PFSK-1 (cell line): Measurements from ENCODE around the gene SNX9.

Experiments used
- FOXP2 ChIP-seq: optimal IDR thresholded peaks from 2 replicates; pipeline ENCODE3; 2011; ENCODE audit warnings: borderline replicate concordance, control low read depth, inconsistent platforms; ENCODE audit not compliant: insufficient read depth; ENCODE audit errors: extremely low read length, extremely low read depth
- POLR2AphosphoS5 ChIP-seq: IDR thresholded peaks from 2 replicates; pipeline ENCODE4 v1.6.1; 2012; ENCODE audit warnings: low read depth, mild to moderate bottlenecking, control low read depth, low read length, moderate library complexity
- SIN3A ChIP-seq: IDR thresholded peaks from 2 replicates; pipeline ENCODE4 v1.6.1; 2012; ENCODE audit warnings: mild to moderate bottlenecking, low read length, moderate library complexity, borderline replicate concordance; ENCODE audit not compliant: insufficient read depth
- TF ChIP-seq, protein P1 (sequence below), 2 experiments: IDR thresholded peaks; 2 replicates each; pipeline versions ENCODE4 v1.6.1 to v1.8.0; 2011 to 2012; ENCODE audit warnings: low read depth in 2 of 2, low read length in 2 of 2, control low read depth in 1 of 2, inconsistent platforms in 1 of 2, mild to moderate bottlenecking in 1 of 2, moderate library complexity in 1 of 2; ENCODE audit not compliant: insufficient read depth in 1 of 2

- TF ChIP-seq FOXP2 (no peak), SIN3A (no peak), POLR2AphosphoS5 (no peak)
- TF ChIP-seq, protein P1, sequence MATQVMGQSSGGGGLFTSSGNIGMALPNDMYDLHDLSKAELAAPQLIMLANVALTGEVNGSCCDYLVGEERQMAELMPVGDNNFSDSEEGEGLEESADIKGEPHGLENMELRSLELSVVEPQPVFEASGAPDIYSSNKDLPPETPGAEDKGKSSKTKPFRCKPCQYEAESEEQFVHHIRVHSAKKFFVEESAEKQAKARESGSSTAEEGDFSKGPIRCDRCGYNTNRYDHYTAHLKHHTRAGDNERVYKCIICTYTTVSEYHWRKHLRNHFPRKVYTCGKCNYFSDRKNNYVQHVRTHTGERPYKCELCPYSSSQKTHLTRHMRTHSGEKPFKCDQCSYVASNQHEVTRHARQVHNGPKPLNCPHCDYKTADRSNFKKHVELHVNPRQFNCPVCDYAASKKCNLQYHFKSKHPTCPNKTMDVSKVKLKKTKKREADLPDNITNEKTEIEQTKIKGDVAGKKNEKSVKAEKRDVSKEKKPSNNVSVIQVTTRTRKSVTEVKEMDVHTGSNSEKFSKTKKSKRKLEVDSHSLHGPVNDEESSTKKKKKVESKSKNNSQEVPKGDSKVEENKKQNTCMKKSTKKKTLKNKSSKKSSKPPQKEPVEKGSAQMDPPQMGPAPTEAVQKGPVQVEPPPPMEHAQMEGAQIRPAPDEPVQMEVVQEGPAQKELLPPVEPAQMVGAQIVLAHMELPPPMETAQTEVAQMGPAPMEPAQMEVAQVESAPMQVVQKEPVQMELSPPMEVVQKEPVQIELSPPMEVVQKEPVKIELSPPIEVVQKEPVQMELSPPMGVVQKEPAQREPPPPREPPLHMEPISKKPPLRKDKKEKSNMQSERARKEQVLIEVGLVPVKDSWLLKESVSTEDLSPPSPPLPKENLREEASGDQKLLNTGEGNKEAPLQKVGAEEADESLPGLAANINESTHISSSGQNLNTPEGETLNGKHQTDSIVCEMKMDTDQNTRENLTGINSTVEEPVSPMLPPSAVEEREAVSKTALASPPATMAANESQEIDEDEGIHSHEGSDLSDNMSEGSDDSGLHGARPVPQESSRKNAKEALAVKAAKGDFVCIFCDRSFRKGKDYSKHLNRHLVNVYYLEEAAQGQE (IDR thresholded peaks at IDR 0.05; ENCODE audit: insufficient read depth in 1 of 2, low read depth in 2 of 2, low read length in 2 of 2): no peak
Measured at GRCh38 chr6:157942351-157942750, 119.3 kb downstream of the SNX9 start.
